HepG2 (cell line): ENCODE data around the gene IFNL2. TPM values are rescaled to one million over a fixed set of nuclear protein-coding genes. Genes with fewer than 3 reads are reported as not detected.
"Not testable (repeated sequence)": the region's sequence is repeated elsewhere in the genome, so short reads cannot be mapped to it uniquely, and the experiment has no call there.

ENCODE experiments used
- ATAC-seq: fragments of 200-7000 bp; cut with Tn5 transposase; 3 replicates; pipeline ENCODE4 v1.9.1; 2020; ENCODE audit warnings: mild to moderate bottlenecking, moderate library complexity
- BruUV-seq: library from RNA; stranded (reverse); fragments of 400-500 nt; replicated peaks from 2 replicates; lab custom pipeline; 2021; lab: Mats Ljungman, UMichigan
- CTCF ChIA-PET: fragments of 300-600 bp; formaldehyde crosslinking; extraction: SDS; loops from one replicate; lab custom pipeline; 2021; ENCODE audit warnings: low total read pairs, inconsistent platforms, low intra/inter-chr PET ratio; lab: Yijun Ruan, JAX
- POLR2A ChIA-PET: fragments of 350-600 bp; sonication (Branson Sonifier 250); formaldehyde crosslinking; loops from one replicate; lab custom pipeline; 2020; ENCODE audit warnings: antibody characterized with exemption, inconsistent platforms; lab: Yijun Ruan, JAX
- DNase-seq: peaks from one replicate; pipeline ENCODE4 v3.0.0-alpha.2; 2015; ENCODE audit warnings: low spot score
- FAIRE-seq: peaks from 3 replicates; lab custom pipeline; 2011; peaks lifted over from hg19 to GRCh38; lab: Jason Lieb, UNC
- H2AFZ ChIP-seq: one replicate; pipeline ENCODE4 v1.6.1; 2011; ENCODE audit warnings: low read length, inconsistent platforms
- H3K27ac ChIP-seq: fragments of 300-600 bp; 3 replicates; pipeline ENCODE4 v1.8.0; 2011; ENCODE audit warnings: mixed run types, mild to moderate bottlenecking, mixed read lengths, low read length, inconsistent platforms; ENCODE audit not compliant: insufficient read depth; ENCODE audit errors: extremely low read length
- H3K27me3 ChIP-seq, 2 experiments: fragments of 200-600 bp in 1 of 2; 2 replicates in 1 of 2; 3 replicates in 1 of 2; pipeline versions ENCODE4 v1.6.0 to v1.8.0; 2011; ENCODE audit warnings: low read length in 2 of 2, mild to moderate bottlenecking in 2 of 2, moderate library complexity in 2 of 2, inconsistent platforms in 1 of 2; ENCODE audit not compliant: insufficient read depth in 2 of 2, control insufficient read depth in 1 of 2
- H3K36me3 ChIP-seq, 2 experiments: fragments of 200-600 bp in 1 of 2; replicated peaks in 1 of 2; 2 replicates in 1 of 2; 3 replicates in 1 of 2; pipeline versions ENCODE4 v1.5.1 to v1.8.0; 2011; ENCODE audit warnings: low read length in 2 of 2, inconsistent platforms in 1 of 2; ENCODE audit not compliant: insufficient read depth in 2 of 2, control insufficient read depth in 1 of 2
- H3K4me1 ChIP-seq: 2 replicates; pipeline ENCODE4 v1.5.1; 2012; ENCODE audit warnings: low read length, inconsistent platforms; ENCODE audit not compliant: insufficient read depth
- H3K4me2 ChIP-seq: 2 replicates; pipeline ENCODE4 v1.6.0; 2011; ENCODE audit warnings: low read depth, low read length, inconsistent platforms
- H3K4me3 ChIP-seq, 3 experiments: fragments of 200-600 bp in 1 of 3; sonication (generic), shearing (Covaris generic) in 1 of 3; replicated peaks in 1 of 3; 2 replicates each; pipeline ENCODE4 v1.5.1; 2011 to 2016; ENCODE audit warnings: low read length in 3 of 3, inconsistent platforms in 2 of 3, low read depth in 2 of 3, mild to moderate bottlenecking in 2 of 3, control low read depth in 1 of 3, mixed read lengths in 1 of 3; ENCODE audit not compliant: insufficient read depth in 1 of 3
- H3K79me2 ChIP-seq: one replicate; pipeline ENCODE4 v1.6.1; 2011; ENCODE audit warnings: low read length, inconsistent platforms; ENCODE audit not compliant: insufficient read depth
- H3K9ac ChIP-seq: 2 replicates; pipeline ENCODE4 v1.6.0; 2011; ENCODE audit warnings: mild to moderate bottlenecking, low read depth, low read length, inconsistent platforms; ENCODE audit not compliant: insufficient read depth
- H3K9me3 ChIP-seq: 2 replicates; pipeline ENCODE4 v1.5.1; 2012; ENCODE audit warnings: mild to moderate bottlenecking, low read length
- H4K20me1 ChIP-seq: 2 replicates; pipeline ENCODE4 v1.6.0; 2011; ENCODE audit warnings: inconsistent platforms, mild to moderate bottlenecking, low read length, moderate library complexity; ENCODE audit not compliant: insufficient read depth
- ZNF772 ChIP-seq: sonication (generic); formaldehyde crosslinking; IDR thresholded peaks from 2 replicates; pipeline ENCODE4 v1.5.0; 2020; ENCODE audit warnings: mild to moderate bottlenecking, missing genetic modification reagents
- WGBS: methylation state at CpG from one replicate; pipeline ENCODE4 v1.1.6; 2017; ENCODE audit warnings: low lambda C conversion rate; 5-methylcytosine and 5-hydroxymethylcytosine counted together
- in situ Hi-C: cut with HindIII; loops from 2 replicates; pipeline ENCODE4 v1.10.0; 2017; ENCODE audit warnings: low pct_unique_long_range_greater_than_20kb; ENCODE audit not compliant: extremely low pct_ligation_motif_present
- intact Hi-C: fragments of 100-400 bp; cut with micrococcal nuclease; formaldehyde crosslinking; loops from one replicate; pipeline ENCODE4 v1.10.0; 2022; ENCODE audit not compliant: unreplicated experiment
- polyA plus RNA-seq, 8 experiments: library from polyadenylated mRNA; depleted of rRNA in 3 of 8; stranded (reverse) in 7 of 8; unstranded in 1 of 8; fragments of >200 nt; fragmentation: Illumina TruSeq in 4 of 8; extraction: Trizol in 4 of 8; gene quantifications; 2 replicates each; pipeline versions ENCODE4 v1.2.1 to v1.2.3, GENCODE V29; 2011 to 2016; ENCODE audit warnings: low read depth in 4 of 8, missing spikeins in 1 of 8, mixed read lengths in 1 of 8; ENCODE audit not compliant: insufficient read depth in 1 of 8
- total RNA-seq, 5 experiments: library from RNA; depleted of rRNA; stranded (reverse); fragments of >200 nt; fragmentation: Illumina TruSeq; extraction: Trizol; gene quantifications; 2 replicates each; pipeline ENCODE4 v1.2.3, GENCODE V29; 2016; ENCODE audit warnings: low read depth in 1 of 5
- TF ChIP-seq, protein P1 (sequence below): sonication (generic); formaldehyde crosslinking; IDR thresholded peaks from 2 replicates; pipeline ENCODE4 v1.9.0; 2021; ENCODE audit warnings: missing genetic modification reagents, borderline replicate concordance

IFNL2 gene
- total and polyA plus RNA-seq, 2 of the 13 experiments (the other 11 are each of a cell fraction or from before 2014, with no cell fraction given) = not detected

DNA sequence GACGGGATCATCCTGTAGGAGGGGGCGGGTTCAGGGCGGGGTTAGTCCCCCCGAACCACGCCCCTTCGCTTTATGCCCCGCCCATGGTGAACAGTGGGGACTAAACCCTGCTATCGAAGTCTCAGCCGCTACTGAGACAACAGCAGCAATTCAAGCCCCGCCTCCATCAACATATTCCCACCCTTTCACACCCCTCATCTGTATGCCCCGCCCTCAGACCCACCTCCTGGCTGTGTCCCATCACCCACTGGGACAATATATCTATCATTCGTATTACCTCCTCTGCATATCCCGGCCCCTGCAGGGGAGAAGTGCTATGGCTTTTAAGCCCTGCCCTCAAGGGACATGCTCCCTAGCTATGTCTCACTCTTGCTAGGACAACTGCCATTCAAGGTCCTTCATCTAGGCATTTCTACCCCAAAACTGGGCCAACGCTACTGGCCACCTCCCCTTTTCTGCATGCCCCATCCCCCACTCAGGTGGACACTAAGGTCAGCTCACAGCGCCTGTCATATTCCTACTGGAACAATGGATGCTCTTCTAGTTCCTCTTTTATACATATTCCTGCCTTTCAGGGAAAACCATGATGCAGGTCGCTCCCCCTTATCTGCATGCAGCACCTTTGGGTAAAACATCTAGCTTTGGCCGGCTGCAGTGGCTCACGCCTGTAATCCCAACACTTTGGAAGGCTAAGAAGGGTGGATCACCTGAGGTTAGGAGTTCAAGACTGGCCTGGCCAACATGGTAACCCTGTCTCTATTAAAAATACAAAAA, 40.5 kb downstream of the IFNL2 start:
- Histone ChIP-seq H3K27me3 (peaks cover 0 to 4% of the 10 kb centered on the region in 2 experiments; a peak in 2 of 5 replicates), H3K4me1 (peaks cover 20% of the 10 kb centered on the region), H3K9ac (no peak overlapping the region), H4K20me1 (no peaks in the 10 kb centered on the region), H3K4me2 (no peak overlapping the region), H3K9me3 (no peaks in the 10 kb centered on the region), H3K27ac (no peak overlapping the region), H2AFZ (no peak overlapping the region), H3K4me3 (no peak overlapping the region), H3K36me3 (no peaks in the 10 kb centered on the region), H3K79me2 (no peaks in the 10 kb centered on the region)
- POLR2A ChIA-PET = no interaction called here
- DNase-seq (no peak), FAIRE-seq (no peak), ATAC-seq (no peak)
- CTCF ChIA-PET = no interaction called here
- TF ChIP-seq, protein P1, sequence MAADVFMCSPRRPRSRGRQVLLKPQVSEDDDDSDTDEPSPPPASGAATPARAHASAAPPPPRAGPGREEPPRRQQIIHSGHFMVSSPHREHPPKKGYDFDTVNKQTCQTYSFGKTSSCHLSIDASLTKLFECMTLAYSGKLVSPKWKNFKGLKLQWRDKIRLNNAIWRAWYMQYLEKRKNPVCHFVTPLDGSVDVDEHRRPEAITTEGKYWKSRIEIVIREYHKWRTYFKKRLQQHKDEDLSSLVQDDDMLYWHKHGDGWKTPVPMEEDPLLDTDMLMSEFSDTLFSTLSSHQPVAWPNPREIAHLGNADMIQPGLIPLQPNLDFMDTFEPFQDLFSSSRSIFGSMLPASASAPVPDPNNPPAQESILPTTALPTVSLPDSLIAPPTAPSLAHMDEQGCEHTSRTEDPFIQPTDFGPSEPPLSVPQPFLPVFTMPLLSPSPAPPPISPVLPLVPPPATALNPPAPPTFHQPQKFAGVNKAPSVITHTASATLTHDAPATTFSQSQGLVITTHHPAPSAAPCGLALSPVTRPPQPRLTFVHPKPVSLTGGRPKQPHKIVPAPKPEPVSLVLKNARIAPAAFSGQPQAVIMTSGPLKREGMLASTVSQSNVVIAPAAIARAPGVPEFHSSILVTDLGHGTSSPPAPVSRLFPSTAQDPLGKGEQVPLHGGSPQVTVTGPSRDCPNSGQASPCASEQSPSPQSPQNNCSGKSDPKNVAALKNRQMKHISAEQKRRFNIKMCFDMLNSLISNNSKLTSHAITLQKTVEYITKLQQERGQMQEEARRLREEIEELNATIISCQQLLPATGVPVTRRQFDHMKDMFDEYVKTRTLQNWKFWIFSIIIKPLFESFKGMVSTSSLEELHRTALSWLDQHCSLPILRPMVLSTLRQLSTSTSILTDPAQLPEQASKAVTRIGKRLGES (CRISPR knock-in tag) = no peak
- no peak for TF ChIP-seq ZNF772 (CRISPR knock-in tag)
- BruUV-seq = no TSS peak
- intact Hi-C loops = no loop called here
- WGBS = 86% methylated on average over 10 of the region's 18 CpGs
- in situ Hi-C loops = no loop called here

DNA sequence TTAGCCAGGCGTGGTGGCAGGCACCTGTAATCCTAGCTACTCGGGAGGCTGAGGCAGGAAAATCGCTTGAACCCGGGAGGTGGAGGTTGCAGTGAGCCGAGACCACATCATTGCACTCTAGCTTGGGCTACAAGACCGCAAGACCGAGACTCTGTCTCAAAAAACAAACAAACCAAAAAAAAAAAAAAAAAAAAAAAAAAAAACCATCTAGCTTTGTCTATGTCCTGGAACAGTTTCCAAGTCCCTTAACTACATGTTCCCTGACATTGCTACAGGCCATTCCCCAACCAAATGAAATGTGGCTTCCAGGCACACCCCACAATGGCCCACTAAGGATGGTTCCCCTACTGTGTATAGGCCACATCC, 41.1 kb downstream of the IFNL2 start:
- in situ Hi-C loops = not testable (repeated sequence)

More for the DNA sequence above, 41.1 kb downstream of the IFNL2 start:
- H3K9me3 ChIP-seq, H3K79me2 ChIP-seq, ATAC-seq, H3K4me3 ChIP-seq, H3K27ac ChIP-seq, H3K9ac ChIP-seq, DNase-seq, H3K4me2 ChIP-seq, intact Hi-C loops, H2AFZ ChIP-seq, FAIRE-seq, BruUV-seq, H4K20me1 ChIP-seq, H3K36me3 ChIP-seq, H3K27me3 ChIP-seq, CTCF ChIA-PET: not testable (repeated sequence)
- 58% methylated on average over 7 of the region's 7 CpGs for WGBS
- peaks cover 19% of the 10 kb centered on the region for H3K4me1 ChIP-seq
- POLR2A ChIA-PET = interaction anchor here (0.6 kb wide), 1 partner anchor 1487 kb away, joined by 4 read pairs; no protein-coding TSS in a partner anchor
